Choroid plexus epithelial cell (primary cell): ENCODE results near the gene CTNNA1.

Experiments used
- DNase-seq: peaks from one replicate; pipeline ENCODE4 v3.0.0-alpha.2; 2010; ENCODE audit warnings: low read depth
- H3K4me3 ChIP-seq: 2 replicates; pipeline ENCODE4 v1.5.1; 2011; ENCODE audit warnings: low read depth, mild to moderate bottlenecking, control low read depth, low read length, moderate library complexity
- TF ChIP-seq, protein P1 (sequence below): conservative IDR thresholded peaks from 2 replicates; pipeline ENCODE4 v1.5.1; 2011; ENCODE audit warnings: low read depth, mild to moderate bottlenecking, control low read depth, inconsistent platforms, low read length, moderate library complexity

The CTNNA1 gene

DNA sequence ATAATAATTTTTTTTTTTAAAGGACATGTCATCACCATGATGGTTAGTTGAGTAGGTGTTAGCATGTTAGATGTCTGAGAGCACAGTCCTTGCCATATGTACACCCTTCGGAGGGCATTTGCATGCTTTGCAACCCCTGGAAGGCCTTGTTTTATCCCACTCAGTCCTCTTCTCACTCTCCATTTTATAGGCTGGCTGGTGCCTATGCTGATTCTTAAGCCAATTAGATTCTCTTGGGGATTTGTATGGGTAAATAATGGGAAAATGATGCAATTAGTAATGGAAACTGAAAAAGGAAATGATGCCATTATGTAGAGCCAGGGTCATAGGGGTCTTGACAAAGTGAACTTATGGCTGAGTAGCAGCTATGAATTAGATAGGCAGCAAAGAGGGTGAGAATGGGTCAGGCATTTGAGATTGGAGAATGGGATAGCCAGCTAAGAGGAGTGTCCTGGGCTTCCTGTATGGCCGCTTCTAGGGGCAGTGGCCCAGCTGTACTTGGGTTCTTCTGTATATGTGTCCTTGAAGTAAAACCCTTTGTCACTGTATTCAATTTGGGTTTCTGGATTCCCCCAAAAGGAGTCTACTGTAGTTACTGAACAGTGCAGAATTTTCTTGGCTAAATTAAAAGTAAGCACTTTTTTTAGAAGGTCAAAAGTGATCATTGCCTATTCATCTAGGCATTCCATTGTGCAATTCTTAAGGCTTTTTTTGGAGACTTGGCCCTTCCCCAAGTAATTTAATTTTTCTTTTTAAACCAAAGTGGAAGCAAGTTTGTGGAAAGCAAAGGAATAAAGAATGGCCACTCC, 90.3 kb downstream of the CTNNA1 start:
- DNase-seq = peak; percentile 58

DNA sequence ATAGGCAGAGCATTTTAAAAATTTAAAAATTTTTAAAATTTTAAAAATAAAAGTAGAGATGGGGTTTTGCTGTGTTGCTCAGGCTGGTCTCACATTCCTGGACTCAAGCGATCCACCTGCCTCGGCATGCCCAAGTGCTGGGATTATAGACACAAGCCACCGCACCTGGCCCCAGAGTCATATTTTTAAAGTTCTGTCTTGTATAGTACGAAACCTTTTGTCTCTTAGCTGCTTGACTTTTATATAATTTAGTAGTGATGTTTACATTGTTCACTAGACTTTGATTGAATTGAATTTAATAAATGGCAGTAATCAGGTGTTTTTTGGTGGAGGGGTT, 90.9 kb downstream of the CTNNA1 start:
- H3K4me3 ChIP-seq = no peak overlapping the region
- DNase-seq = no peak
- TF ChIP-seq, protein P1, sequence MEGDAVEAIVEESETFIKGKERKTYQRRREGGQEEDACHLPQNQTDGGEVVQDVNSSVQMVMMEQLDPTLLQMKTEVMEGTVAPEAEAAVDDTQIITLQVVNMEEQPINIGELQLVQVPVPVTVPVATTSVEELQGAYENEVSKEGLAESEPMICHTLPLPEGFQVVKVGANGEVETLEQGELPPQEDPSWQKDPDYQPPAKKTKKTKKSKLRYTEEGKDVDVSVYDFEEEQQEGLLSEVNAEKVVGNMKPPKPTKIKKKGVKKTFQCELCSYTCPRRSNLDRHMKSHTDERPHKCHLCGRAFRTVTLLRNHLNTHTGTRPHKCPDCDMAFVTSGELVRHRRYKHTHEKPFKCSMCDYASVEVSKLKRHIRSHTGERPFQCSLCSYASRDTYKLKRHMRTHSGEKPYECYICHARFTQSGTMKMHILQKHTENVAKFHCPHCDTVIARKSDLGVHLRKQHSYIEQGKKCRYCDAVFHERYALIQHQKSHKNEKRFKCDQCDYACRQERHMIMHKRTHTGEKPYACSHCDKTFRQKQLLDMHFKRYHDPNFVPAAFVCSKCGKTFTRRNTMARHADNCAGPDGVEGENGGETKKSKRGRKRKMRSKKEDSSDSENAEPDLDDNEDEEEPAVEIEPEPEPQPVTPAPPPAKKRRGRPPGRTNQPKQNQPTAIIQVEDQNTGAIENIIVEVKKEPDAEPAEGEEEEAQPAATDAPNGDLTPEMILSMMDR = no peak

More for the DNA sequence above, 90.3 kb downstream of the CTNNA1 start:
- TF ChIP-seq, protein P1 = no peak
- no peak overlapping the region for H3K4me3 ChIP-seq

DNA sequence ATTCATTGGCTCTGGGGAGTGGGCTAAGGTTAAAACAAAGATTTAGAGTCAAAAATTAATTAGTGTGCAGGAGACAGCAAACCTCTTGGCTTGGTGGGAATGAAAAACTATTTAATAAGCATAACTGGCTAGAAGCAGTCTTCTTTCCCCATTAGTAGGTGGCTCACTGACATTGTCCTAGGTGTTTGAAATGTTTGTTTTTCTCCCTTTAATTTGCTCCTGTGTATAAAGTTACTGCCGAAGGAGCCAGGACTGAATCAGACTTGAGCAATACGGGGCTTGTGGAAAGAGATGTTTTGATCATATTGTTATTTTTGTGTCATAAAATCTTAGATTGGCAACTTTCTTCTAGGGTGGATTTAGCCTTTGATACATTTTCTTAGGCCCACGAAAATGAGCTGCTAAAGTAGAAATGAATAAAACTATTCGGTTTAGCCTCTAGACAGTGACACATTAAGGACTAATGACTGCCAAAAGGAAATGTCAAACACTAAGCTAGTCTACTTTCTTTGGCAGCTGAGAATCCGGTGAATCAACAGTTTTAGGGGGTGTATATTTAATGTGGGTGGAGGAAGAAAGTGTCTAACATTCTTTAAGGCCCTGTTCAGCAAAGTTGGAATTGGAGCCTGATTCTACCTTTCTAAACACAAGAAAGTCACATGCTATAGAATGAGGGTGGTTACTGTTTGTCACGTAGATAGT, 91.7 kb downstream of the CTNNA1 start:
- TF ChIP-seq, protein P1 = no peak
- no peak overlapping the region for H3K4me3 ChIP-seq
- DNase-seq = peak; percentile 68

GRCh38 chr5:138849439-138849838, 96.2 kb downstream of the CTNNA1 start:
- no peak for DNase-seq
- no peak overlapping the region for H3K4me3 ChIP-seq
- TF ChIP-seq, protein P1 = no peak

DNA sequence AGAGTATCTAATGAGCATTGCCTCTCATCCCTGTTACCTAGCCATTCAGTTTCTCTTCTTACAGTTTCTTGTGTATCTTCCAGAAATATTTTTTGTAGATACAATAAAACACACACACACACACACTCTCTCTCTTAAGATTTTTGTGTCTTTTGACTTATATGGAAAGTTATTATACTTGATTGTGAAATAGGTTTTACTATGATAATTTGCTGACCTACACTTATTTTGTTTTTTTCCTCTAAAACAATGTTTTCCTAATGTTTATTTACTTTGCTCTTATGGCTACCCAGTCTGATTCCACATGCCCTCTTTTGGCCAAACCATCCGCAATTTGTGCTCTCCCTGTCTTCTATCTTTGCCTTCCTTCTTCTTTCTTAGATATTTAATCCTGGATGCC, 96.7 kb downstream of the CTNNA1 start:
- TF ChIP-seq, protein P1 = no peak
- no peak for DNase-seq
- H3K4me3 ChIP-seq = no peak overlapping the region

DNA sequence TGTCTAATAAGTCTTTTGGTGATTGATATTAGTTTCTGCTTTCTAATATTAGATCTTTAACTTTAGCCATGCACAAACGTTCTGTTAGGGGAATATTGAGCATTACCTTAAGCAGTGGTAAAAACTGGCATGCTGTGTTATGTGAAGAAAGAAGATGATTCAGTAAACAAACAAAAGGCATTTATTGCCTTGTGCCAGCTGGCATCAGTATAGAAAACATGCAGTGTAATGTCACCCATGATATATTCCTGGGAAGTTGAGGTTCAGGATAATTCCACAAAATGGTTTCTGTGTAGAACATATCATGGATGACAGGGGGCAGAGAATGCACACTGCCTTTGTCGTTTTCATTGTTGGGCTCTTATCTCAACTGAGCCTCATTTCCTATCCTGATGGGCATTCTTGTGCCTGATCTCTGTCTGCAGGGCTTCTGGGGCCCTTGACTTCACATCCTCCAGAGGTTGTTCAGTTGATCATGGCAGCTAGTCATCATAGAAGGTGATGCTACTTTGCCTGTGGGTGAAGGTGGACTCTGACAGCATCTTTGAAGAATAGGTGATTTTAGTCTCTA, 97.7 kb downstream of the CTNNA1 start:
- TF ChIP-seq, protein P1 = no peak

DNA sequence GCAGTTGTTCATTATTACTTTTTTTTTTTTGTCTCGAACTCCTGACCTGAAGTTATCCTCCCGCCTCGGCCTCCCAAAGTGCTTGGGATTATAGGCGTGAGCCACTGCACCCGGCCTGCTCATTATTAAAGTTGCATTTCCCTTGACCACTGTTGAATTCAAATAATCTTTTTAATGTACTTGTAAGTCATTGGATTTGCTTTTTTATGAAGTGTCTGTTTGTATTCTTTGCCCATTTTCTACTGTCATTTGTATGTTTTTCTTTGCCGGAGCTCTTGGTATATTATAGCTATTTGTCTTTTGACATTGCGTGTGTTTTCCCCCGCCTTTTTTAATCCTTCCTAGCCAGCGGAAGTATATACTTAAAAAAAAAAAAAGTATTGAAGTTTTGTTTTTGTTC, 99.9 kb downstream of the CTNNA1 start:
- DNase-seq = no peak
- TF ChIP-seq, protein P1 = no peak
- no peak overlapping the region for H3K4me3 ChIP-seq

More for the DNA sequence above, 97.7 kb downstream of the CTNNA1 start:
- no peak overlapping the region for H3K4me3 ChIP-seq
- DNase-seq = no peak
